Ovary (tissue), 3 donors: ENCODE results near the gene IQSEC3.

Source experiments
- POLR2A ChIP-seq: fragments of 450-650 bp; IDR thresholded peaks from one replicate; pipeline ENCODE4 v1.6.1; 2017; ENCODE audit warnings: antibody characterized with exemption, mild to moderate bottlenecking, moderate library complexity
- TF ChIP-seq, protein P1 (sequence below), 3 donors: fragments of 450-650 bp in 2 of 3; fragments of 200-600 bp in 1 of 3; IDR thresholded peaks; one replicate each; pipeline versions ENCODE4 v1.5.1 to v1.8.0; 2016 to 2022; ENCODE audit warnings: antibody characterized with exemption in 3 of 3, mild to moderate bottlenecking in 1 of 3
- donor health status: DM: no; HTN: no; CAD: no.

DNA sequence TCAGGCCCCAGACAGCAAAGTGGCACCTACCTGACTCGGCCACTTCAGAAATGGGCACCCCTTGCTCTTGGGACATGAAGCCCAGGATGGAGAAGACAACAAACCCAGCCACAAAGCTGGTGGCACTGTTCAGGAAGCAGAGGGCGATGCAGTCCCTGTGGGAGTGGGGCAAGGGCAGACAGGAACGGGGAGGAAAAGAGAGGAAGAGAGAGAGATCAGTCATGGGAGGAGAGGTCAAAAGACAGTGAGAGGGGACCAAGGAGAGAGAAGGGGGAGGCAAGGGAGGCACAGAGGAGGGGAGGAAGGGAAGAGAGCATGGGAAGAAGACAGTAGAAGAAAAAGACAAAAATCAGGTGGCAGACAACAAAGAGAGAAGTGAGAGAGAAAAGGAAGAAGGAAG lies 130.8 kb downstream of the IQSEC3 start:
- TF ChIP-seq, protein P1, sequence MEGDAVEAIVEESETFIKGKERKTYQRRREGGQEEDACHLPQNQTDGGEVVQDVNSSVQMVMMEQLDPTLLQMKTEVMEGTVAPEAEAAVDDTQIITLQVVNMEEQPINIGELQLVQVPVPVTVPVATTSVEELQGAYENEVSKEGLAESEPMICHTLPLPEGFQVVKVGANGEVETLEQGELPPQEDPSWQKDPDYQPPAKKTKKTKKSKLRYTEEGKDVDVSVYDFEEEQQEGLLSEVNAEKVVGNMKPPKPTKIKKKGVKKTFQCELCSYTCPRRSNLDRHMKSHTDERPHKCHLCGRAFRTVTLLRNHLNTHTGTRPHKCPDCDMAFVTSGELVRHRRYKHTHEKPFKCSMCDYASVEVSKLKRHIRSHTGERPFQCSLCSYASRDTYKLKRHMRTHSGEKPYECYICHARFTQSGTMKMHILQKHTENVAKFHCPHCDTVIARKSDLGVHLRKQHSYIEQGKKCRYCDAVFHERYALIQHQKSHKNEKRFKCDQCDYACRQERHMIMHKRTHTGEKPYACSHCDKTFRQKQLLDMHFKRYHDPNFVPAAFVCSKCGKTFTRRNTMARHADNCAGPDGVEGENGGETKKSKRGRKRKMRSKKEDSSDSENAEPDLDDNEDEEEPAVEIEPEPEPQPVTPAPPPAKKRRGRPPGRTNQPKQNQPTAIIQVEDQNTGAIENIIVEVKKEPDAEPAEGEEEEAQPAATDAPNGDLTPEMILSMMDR (IDR thresholded peaks at IDR 0.05) = no peak
- no peak for TF ChIP-seq POLR2A
